Measurements from ENCODE around the gene DNAJC1. TPM values are rescaled to one million over a fixed set of nuclear protein-coding genes. Genes with fewer than 3 reads are reported as not detected.
"Not testable (repeated sequence)": the region's sequence is repeated elsewhere in the genome, so short reads cannot be mapped to it uniquely, and the experiment has no call there.

The DNAJC1 gene
- total RNA-seq, 1 donor from 2014 or later: 13.7 TPM

DNA sequence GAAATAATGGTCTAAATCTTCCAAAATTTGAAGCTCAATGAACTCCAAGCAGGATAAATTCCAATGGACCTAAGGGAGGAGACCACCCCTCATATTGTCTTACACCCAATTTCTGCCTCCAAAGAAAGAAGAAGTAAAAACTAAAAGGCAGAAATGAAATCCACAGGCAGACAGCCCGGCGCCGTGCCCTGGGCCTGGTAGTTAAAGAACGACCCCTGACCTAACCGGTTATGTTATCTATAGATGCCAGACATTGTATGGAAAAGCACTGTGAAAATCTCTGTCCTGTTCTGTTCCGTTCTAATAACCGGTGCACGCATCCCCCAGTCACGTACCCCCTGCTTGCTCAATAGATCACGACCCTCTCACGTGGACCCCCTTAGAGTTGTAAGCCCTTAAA lies 130.8 kb downstream of the DNAJC1 start:
- ATAC-seq; intact Hi-C loops (cut with DNase I); DNase-seq (ENCODE audit: missing footprints): not testable (repeated sequence)

DNA sequence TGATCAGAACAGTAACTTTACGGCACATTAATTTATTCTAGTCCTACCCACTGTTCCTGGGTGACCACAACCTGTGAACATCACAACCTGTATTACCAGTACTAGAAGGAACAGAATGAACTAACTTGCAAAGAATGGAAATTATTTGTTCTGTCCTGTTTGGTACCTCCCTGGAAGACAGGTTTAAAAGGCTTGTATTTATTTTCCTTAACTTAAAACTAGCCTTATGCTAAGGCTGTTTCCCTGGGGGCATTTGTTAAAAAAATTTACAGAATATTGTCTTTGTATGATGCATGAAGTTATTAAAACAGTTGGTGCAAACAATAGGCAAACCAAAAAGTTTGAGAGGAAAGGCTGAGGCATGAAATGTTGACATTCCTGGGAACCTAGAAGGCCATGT lies 132.7 kb downstream of the DNAJC1 start:
- intact Hi-C loops (cut with DNase I): no loop called here
- ATAC-seq (no peak), DNase-seq (ENCODE audit: missing footprints) (no peak)

DNA sequence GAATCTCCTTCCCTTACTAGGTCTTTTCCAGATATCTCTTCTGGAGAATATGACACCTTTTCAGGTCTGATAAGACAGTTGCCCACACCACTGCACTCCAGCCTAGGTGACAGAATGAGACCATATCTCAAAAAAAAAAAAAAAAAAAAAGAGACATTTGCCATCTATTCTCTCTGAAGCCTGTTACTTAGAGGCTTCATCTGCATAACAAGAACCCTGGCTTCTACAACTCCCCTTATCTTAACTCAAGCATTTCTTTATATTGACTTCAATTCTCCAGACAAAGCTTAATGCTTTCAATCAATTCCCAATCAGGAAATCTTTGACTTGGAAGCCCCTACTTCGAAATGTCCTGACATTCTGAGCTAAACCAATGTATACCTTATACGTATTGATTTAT lies 134.4 kb downstream of the DNAJC1 start:
- intact Hi-C loops (cut with DNase I); DNase-seq (ENCODE audit: missing footprints); ATAC-seq: not testable (repeated sequence)

DNA sequence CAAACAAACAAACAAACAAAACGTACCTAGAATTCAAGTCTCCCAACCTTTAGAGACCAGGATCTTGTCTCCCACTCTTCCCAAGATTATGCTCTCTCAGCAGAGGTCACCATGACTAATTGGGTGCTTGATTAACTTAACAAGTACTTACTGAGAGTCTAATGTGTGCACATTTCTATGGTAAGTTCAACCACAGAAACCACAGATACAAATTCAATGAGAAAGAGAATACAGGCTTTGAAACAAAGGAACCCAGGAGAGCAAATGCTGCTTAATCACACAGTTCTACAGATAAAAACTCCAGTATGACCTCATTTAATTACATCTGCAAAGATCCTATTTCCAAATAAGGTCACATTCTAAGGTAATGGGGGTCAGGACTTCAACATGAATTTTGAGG lies 142.8 kb downstream of the DNAJC1 start:
- DNase-seq (ENCODE audit: missing footprints): no peak
- ATAC-seq: no peak
- intact Hi-C loops (cut with DNase I): no loop called here

DNA sequence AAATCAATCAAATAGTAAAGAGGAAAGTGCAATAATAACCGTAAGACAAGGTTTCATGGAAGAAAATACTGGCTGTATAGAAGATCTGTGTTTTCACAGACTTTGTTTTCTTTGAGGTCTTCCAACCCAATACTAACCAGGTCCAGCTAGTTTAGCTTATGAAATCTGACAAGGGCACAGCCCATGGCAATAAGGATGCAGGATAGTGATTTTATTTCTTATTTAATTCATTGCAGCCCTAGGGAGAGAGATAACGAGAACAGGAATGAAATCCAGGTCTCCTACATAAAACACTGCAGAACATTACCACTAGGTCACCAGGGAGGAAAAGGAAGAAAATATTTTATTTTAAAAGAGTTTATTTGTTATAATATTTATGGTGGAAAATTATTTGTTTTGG lies 145.1 kb downstream of the DNAJC1 start:
- no peak for DNase-seq (ENCODE audit: missing footprints)
- no peak for ATAC-seq
- intact Hi-C loops (cut with DNase I): no loop called here

DNA sequence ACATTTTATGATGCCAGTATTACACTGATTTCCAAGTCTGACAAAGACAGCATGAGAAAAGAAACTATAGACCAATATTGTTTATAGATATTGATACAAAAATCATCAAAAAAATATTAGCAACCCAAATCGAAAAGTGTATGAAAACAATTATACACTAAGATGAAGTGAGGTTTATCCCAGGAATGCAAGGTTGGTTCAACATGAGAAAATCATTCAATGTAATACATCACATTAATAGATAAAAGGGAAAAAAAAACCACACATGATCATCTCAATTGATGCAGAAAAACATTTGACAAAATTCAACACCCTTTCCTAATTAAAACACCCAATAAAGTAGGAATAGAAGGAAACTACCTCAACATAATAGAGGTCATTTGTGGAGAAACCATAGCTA lies 153.9 kb downstream of the DNAJC1 start:
- intact Hi-C loops (cut with DNase I): no loop called here
- DNase-seq (ENCODE audit: missing footprints): no peak
- ATAC-seq: no peak

DNA sequence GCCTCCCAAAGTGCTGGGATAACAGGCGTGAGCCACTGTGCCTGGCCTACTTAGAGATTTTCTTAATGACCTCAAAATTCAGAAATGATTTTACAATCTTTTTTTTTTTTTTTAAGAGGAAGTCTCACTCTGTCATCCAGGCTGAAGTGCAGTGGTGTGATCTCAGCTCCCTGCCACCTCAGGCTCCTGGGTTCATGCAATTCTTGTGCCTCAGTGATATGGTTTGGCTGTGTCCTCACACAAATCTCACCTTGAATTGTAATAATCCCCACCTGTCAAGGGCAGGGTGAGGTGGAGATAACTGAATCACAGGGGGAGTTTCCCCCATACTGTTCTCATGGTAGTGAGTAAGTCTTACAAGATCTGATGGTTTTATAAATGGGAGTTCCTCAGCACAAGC lies 159.9 kb downstream of the DNAJC1 start:
- no peak for DNase-seq (ENCODE audit: missing footprints)
- intact Hi-C loops (cut with DNase I): no loop called here
- ATAC-seq: no peak

DNA sequence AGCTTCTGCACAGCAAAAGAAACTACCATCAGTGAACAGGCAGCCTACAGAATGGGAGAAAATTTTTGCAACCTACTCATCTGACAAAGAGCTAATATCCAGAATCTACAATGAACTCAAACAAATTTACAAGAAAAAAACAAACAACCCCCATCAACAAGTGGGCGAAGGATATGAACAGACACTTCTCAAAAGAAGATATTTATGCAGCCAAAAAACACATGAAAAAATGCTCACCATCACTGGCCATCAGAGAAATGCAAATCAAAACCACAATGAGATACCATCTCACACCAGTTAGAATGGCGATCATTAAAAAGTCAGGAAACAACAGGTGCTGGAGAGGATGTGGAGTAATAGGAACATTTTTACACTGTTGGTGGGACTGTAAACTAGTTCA lies 162.3 kb downstream of the DNAJC1 start:
- ATAC-seq; DNase-seq (ENCODE audit: missing footprints); intact Hi-C loops (cut with DNase I): not testable (repeated sequence)

DNA sequence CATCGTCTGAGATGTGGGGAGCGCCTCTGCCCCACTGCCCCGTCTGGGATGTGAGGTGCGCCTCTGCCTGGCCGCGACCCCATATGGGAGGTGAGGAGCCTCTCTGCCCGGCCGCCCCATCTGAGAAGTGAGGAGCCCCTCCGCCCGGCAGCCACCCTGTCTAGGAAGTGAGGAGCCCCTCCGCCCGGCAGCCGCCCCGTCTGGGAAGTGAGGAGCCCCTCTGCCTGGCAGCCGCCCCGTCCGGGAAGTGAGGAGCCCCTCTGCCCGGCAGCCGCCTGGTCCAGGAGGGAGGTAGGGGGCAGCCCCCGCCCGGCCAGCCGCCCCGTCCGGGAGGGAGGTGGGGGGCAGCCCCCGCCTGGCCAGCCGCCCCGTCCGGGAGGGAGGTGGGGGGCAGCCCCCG lies 166.0 kb downstream of the DNAJC1 start:
- DNase-seq (ENCODE audit: missing footprints); intact Hi-C loops (cut with DNase I); ATAC-seq: not testable (repeated sequence)

DNA sequence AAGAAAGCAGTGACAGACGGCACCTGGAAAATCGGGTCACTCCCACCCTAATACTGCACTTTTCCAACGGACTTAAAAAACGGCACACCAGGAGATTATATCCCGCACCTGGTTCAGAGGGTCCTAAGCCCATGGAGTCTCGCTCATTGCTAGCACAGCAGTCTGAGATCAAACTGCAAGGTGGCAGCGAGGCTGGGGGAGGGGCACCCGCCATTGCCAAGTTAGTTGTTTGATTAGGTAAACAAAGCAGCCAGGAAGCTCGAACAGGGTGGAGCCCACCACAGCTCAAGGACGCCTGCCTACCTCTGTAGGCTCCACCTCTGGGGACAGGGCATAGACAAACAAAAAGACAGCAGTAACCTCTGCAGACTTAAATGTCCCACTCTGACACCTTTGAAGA lies 169.0 kb downstream of the DNAJC1 start:
- intact Hi-C loops (cut with DNase I); DNase-seq (ENCODE audit: missing footprints); ATAC-seq: not testable (repeated sequence)

DNA sequence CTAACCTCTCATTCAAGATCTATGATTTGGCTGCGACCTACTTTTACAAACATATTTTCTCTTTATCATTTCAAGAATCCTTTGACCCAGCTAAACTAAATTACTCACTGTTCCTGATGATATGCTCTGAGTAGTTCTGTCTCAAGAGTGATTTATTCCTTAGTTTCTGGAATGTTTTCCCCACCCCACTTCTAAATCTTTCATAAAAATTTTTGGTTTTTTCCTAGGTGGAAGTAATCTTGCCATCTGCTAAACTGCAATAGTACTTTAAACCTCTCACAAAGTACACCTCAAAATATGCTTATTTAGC lies 170.8 kb downstream of the DNAJC1 start:
- no peak for ATAC-seq
- intact Hi-C loops (cut with DNase I): no loop called here
- no peak for DNase-seq (ENCODE audit: missing footprints)

DNA sequence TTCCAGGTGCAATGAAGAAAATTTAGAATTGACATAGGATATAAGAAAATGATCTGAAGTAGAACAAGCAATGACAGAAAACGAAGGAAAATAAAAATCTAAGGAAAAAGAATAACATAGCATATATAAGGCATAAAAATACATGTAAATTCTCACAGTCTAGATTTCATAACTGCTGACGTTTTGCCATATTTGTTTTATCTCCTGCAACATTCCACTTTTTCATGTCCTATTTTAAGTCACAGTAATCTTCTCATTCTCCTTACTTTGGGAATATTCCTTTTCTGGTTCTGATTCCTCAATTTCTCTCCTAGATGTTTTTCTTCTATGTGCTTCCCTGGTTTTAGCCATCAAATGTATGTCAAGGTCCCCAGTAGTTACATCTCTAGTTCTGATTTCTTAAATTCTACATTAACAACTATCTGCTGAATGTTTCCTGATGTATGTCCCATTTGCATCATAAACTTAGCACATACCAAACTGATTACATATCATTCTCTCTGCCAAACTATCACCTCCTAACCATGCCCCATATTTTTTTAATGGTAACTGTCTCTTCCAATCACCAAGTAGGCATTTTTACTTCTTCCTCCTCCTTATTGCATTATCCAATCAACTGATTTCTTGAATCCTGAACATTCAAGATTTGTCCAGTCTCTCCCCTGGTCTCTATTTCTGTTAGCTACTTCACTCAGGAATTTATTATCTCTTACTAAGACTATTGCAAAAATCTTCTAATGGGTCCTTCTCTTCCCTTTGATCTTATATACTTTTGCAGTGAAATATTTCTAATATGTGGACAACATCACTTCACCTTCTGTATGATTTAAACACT lies 171.3 kb downstream of the DNAJC1 start:
- ATAC-seq (no peak), DNase-seq (ENCODE audit: missing footprints) (no peak)
- intact Hi-C loops (cut with DNase I): no loop called here

DNA sequence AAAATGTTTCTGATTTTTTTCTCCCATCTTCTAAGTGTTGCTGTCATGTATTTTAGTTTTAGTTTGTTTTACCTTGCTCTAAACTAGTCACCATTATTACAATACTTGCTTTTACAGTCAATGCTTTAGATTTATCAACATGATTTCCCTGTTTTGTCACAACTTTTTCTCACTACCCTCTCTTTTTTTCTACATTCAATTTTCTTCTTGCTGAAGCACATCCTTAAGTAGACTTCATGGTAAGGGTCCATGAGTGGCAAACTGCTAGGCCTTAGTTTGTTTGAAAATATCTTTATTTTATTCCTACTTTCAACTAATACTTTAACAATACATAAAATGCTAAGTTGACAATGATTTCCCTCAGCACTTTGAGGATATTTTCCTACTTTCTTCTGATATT lies 173.5 kb downstream of the DNAJC1 start:
- no peak for DNase-seq (ENCODE audit: missing footprints)
- ATAC-seq: no peak
- intact Hi-C loops (cut with DNase I): no loop called here

DNA sequence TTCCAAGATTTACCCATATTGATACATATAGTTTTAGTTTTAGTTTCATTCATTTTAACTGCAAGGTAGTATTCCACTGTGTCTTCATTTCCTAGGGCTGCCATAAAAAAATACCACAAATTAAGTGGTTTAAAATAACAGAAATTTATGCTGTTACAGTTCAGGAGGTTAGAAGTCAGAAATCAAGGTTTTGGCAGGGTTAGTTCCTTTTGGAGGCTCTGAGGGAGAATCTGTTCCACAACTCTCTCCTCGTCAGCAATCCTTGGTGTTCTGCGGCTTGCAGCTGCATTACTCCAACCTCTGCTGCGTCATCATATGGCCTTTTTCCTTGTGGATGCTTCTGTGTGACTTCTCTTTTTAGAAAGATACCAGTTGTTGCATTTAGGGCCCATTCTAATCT lies 176.2 kb downstream of the DNAJC1 start:
- DNase-seq (ENCODE audit: missing footprints): no peak
- ATAC-seq: no peak
- intact Hi-C loops (cut with DNase I): no loop called here

DNA sequence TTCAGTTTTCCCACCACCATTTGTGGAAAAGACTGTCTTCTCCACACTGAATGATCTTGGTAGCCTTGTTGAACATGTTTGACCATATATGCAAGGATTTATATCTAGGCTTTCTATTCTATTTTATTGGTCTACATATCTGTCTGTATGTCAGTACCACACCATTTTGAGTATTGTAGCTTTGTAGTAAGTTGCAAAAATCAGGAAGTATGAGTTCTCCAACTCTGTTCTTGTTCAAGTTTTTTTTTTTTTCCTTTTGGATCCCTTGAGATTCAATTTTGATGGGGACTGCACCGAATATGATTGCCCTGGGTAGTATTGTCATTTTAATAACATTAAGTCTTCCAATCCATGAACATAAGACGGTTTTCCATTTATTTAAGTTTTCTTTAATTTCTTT lies 176.8 kb downstream of the DNAJC1 start:
- ATAC-seq: no peak
- intact Hi-C loops (cut with DNase I): no loop called here
- no peak for DNase-seq (ENCODE audit: missing footprints)

DNA sequence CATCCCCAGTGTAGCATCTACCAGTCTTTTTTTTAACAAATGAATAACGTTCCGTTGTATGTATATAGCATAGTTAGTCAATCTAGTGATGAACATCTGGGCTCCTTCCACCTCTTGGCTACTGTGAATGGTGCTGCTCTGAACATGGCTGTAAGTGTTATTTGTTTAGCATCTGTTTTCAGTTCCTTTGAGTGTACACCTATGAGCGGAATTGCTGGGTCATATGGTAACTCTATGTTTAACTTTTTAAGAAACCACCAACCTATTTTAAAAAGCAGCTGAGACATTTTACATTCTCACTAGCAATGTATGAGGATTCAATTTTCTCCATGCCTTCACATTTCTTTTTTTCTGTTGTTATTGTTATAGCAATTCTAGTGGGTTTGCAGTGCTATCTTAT lies 178.2 kb downstream of the DNAJC1 start:
- DNase-seq (ENCODE audit: missing footprints): no peak
- intact Hi-C loops (cut with DNase I): no loop called here

DNA sequence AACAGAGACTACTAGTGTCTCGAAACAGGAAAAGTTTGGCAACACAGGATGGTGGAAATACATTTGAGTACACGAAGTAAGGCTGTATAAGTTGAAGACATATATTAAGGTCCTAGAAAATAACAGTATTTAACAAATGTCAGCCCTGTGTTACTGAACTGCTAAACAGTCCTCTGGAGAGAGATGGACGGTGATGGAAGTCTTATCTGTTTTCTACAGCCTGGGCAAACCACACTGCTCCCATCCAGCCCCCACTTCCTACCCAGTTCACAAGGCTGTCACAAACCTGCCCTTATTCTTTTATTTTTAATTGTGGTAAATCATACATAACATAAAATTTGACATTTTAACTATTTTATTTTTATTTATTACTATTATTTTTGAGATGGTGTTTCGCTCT lies 179.1 kb downstream of the DNAJC1 start:
- no peak for DNase-seq (ENCODE audit: missing footprints)
- ATAC-seq: no peak
- intact Hi-C loops (cut with DNase I): no loop called here

More for the DNA sequence above, 178.2 kb downstream of the DNAJC1 start:
- ATAC-seq: no peak

DNA sequence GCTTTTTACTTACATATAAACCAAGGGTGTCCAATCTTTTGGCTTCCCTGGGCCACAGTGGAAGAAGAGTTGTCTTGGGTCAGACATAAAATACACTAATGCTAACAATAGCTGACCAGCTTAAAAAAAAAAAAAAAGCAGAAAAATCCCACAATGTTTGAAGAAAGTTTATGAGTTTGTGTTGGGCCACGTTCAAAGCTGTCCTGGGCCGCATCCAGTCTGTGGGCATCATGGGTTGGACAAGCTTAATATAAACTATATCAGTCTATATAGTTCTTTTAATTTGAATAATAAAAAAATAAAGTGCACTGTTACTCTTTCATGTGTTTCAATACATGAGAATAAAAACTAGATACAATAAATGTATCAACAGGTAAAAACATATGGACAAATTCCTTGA lies 179.9 kb downstream of the DNAJC1 start:
- intact Hi-C loops (cut with DNase I): no loop called here
- no peak for DNase-seq (ENCODE audit: missing footprints)

DNA sequence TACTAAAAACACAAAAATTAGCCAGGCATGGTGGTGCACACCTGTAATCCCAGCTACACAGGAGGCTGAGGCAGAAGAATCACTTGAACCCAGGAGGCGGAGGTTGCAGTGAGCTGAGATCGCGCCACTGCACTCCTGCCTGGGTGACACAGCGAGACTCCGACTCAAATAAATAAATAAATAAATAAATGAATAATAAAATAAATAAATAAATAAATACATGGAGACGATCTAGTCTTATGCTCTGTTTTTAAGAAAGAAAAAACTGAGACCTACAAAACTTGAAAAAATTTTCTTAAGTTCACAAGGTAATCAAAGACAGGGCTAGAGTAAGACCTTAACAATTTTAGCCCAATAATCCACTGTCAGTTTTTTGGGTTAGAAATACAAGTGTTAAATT lies 181.3 kb downstream of the DNAJC1 start:
- DNase-seq (ENCODE audit: missing footprints); ATAC-seq; intact Hi-C loops (cut with DNase I): not testable (repeated sequence)

More for the DNA sequence above, 179.9 kb downstream of the DNAJC1 start:
- no peak for ATAC-seq

DNA sequence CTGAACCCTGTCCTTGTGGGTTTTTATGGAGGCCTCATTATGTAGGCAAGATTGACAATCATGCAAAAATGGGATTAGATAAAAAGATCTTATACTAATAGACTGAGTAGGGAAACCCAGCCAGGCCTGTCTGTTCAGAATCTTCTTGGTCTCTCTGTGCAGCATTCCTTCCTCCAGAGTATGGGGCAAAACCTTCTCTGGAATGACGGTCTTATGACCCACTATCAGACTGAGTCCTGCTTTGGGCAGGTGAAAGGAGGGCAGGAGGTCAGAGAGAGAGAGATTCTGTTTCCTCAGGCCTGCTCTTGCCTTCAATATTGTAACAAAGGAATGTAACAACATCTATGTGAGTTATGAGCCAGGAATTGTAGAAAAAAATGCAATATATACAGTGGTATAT lies 182.6 kb downstream of the DNAJC1 start:
- DNase-seq (ENCODE audit: missing footprints) (no peak), ATAC-seq (no peak)
- intact Hi-C loops (cut with DNase I): no loop called here

DNA sequence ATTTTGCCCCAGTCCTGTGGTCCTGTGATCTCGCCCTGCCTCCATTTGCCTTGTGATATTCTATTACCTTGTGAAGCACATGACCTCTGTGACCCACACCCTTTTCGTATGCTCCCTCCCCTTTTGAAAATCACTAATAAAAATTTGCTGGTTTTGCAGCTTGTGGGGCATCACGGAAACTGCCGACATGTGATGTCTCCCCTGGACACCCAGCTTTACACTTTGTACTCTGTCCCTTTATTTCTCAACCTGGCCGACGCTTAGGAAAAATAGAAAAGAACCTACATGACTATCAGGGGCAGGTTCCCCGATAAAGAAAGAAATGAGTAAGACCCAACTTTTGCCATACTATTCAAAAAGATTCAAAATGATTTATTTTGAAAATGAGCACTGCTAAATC lies 185.1 kb downstream of the DNAJC1 start:
- ATAC-seq; DNase-seq (ENCODE audit: missing footprints); intact Hi-C loops (cut with DNase I): not testable (repeated sequence)

Measured in Right ventricle myocardium inferior (tissue), 1 donor.